ENCODE data around the gene RRP15.

- TF ChIP-seq POLR2A (IDR thresholded peaks at IDR 0.05; ENCODE audit: low read depth, low read length), result no peak
- no peak for TF ChIP-seq POLR2AphosphoS5 (IDR thresholded peaks at IDR 0.05; ENCODE audit: low read depth, low read length)
- no peak for TF ChIP-seq TAF1 (IDR thresholded peaks at IDR 0.05; ENCODE audit: borderline replicate concordance, low read depth, low read length)
These were observed 19.4 kb downstream of the RRP15 start for GRCh38 chr1:218304281-218305039.
